Psoas muscle (tissue), 8 donors: ENCODE data around the gene SMARCC2. TPM values are rescaled to one million over a fixed set of nuclear protein-coding genes. Genes with fewer than 3 reads are reported as not detected.

Source experiments
- ATAC-seq, 4 donors: fragments of 200-7000 bp; cut with Tn5 transposase; one replicate each; pipeline ENCODE4 v1.9.1; 2020; ENCODE audit warnings: moderate library complexity in 3 of 4, mild to moderate bottlenecking in 2 of 4
- DNase-seq, 2 donors: peaks; one replicate each; pipeline ENCODE4 v3.0.0-alpha.2; 2020
- H3K27ac ChIP-seq: fragments of 200-600 bp; one replicate; pipeline ENCODE4 v1.8.0; 2022
- H3K27me3 ChIP-seq, 3 donors: fragments of 200-600 bp in 1 of 3; one replicate each; pipeline versions ENCODE4 v1.6.1 to v1.8.0; 2013 to 2022; ENCODE audit warnings: low read length in 2 of 3, mild to moderate bottlenecking in 2 of 3, moderate library complexity in 1 of 3; ENCODE audit not compliant: insufficient read depth in 3 of 3
- H3K36me3 ChIP-seq, 2 donors: fragments of 200-600 bp in 1 of 2; one replicate each; pipeline versions ENCODE4 v1.6.1 to v1.8.0; 2013 to 2022; ENCODE audit warnings: low read depth in 1 of 2, mild to moderate bottlenecking in 1 of 2, moderate library complexity in 1 of 2; ENCODE audit not compliant: insufficient read depth in 1 of 2
- H3K4me1 ChIP-seq: fragments of 200-600 bp; one replicate; pipeline ENCODE4 v1.8.0; 2022
- H3K4me3 ChIP-seq: fragments of 200-600 bp; one replicate; pipeline ENCODE4 v1.8.0; 2022; ENCODE audit warnings: mild to moderate bottlenecking
- H3K9me3 ChIP-seq: fragments of 200-600 bp; one replicate; pipeline ENCODE4 v1.8.0; 2022
- CTCF ChIP-seq: fragments of 200-600 bp; IDR thresholded peaks from one replicate; pipeline ENCODE4 v1.8.0; 2022; ENCODE audit warnings: antibody characterized with exemption
- WGBS, 3 donors: extraction: QIAGEN DNeasy Blood & Tissue Kit; methylation state at CpG; one replicate each; pipeline versions ENCODE4 v1.1.6 to v1.1.7; 2013; 5-methylcytosine and 5-hydroxymethylcytosine counted together
- intact Hi-C, 2 donors: fragments of 100-400 bp; cut with DNase I; formaldehyde crosslinking; loops; one replicate each; pipeline versions ENCODE4 v1.11.0 to v1.14.2; 2022
- polyA plus RNA-seq, 3 donors: library from polyadenylated mRNA; stranded (reverse); fragments of 200-250 nt; gene quantifications; one replicate each; pipeline ENCODE4 v1.2.3, GENCODE V29; 2013
- total RNA-seq, 4 donors: library from RNA; stranded (reverse); fragmentation: NEBNext Ultra II Directional in 2 of 4; extraction: Animal tissue kit (Norgen Biotek cat#: 25700) in 2 of 4; gene quantifications; one replicate each; pipeline versions ENCODE4 v1.2.1 to v1.2.4, GENCODE V29; 2021 to 2023
- donor health status: healthy with polysubstance abuse.
- donor health status: DM: no; HTN: no; CAD: no; lungs with moderate emphysema.
- donor health status: Bipolar disorder and iron deficiency.
- donor health status: healthy.
- donor health status: DM: yes; HTN: yes; CAD: no.
- donor health status: DM: no; HTN: no; CAD: no.
- donor health status: DM: no; HTN: no; CAD: no.
- donor health status: DM: yes; HTN: yes; CAD: no.

Gene SMARCC2
- total and polyA plus RNA-seq, 7 donors, result 16.5 to 78.7 (median 49.8) TPM

DNA sequence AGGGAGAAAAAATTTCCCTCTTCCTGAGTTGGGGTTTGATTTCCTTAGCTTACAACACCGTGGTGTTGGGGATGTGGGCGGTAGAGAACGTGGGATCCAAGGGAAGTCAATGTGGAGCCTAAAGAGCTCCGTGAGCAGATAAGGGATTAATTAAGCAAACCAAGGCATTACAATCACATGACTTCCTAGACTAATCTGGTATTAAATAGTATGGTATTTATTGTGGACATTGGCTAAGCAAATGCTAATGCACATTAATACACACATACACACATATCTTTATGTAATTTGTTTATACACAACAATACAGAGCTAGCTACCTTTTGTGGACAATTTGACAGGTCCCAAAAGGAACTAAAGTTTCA is 33.2 kb upstream of the SMARCC2 start:
- WGBS, 3 donors, result 5 to 12% (median 9%) methylated on average over 4 of the region's 4 CpGs
- Histone ChIP-seq H3K9me3 (no peaks in the 10 kb centered on the region), H3K27ac (peak overlapping the region; percentile 96), H3K4me3 (peak overlapping the region; percentile 73), H3K4me1 (peaks cover 40% of the 10 kb centered on the region), H3K27me3 (no peaks in the 10 kb centered on the region), H3K36me3 (peaks cover 0 to 12% of the 10 kb centered on the region in 2 donors)
- ATAC-seq (no peak), DNase-seq (no peak)
- intact Hi-C loops, result loop anchor here (2.0 to 5.0 kb wide), 4 partner anchors 34 to 105 kb away; partner anchors contain the start of genes ANKRD52 (in 1 of the 2), RPL41 (in 1 of the 2), SMARCC2 (in 1 of the 2) and ZC3H10 (in 1 of the 2)
- no peak for TF ChIP-seq CTCF

- peak within 1 kb of the TSS; percentile 96 for H3K27ac ChIP-seq
- H3K4me1 ChIP-seq, result peaks cover 40% of the 10 kb centered on the region
- intact Hi-C loops, result loop anchor here (2.0 to 5.0 kb wide), 4 partner anchors 35 to 105 kb away; partner anchors contain the start of genes ANKRD52 (in 1 of the 2), RPL41 (in 1 of the 2), SMARCC2 (in 1 of the 2) and ZC3H10 (in 1 of the 2)
- ATAC-seq (peak; percentile 85 to 88 (median 86)), DNase-seq (peak; percentile 97 to 98)
- no peaks in the 10 kb centered on the region for H3K27me3 ChIP-seq
- WGBS, 3 donors, result 0 to 1% (median 1%) methylated on average over 41 to 42 of the region's 42 CpGs
- peak within 1 kb of the TSS; percentile 73 for H3K4me3 ChIP-seq
- peak; percentile 17 for TF ChIP-seq CTCF
- H3K36me3 ChIP-seq, result peaks cover 0 to 15% of the 10 kb centered on the region in 2 donors
- no peaks in the 10 kb centered on the region for H3K9me3 ChIP-seq
These were observed 32.7 kb upstream of the SMARCC2 start, which contains the start of gene RNF41 for GRCh38 chr12:56221757-56222530. Gene RNF41, minus strand, starts transcription at chr12:56221922. Its CDS starts 7,875 bp downstream, at chr12:56214047.

- 0 to 1% (median 0%) methylated on average over 16 to 21 of the region's 21 CpGs for WGBS, 3 donors
- Histone ChIP-seq H3K4me1 (peaks cover 40% of the 10 kb centered on the region), H3K27me3 (no peaks in the 10 kb centered on the region), H3K27ac (peak overlapping the region; percentile 96), H3K36me3 (peaks cover 3 to 21% of the 10 kb centered on the region in 2 donors), H3K4me3 (peak overlapping the region; percentile 73), H3K9me3 (no peaks in the 10 kb centered on the region)
- ATAC-seq (peak in 3 of 4 donors; percentile 14 to 35 (median 14)), DNase-seq (peak; percentile 68 to 73)
- TF ChIP-seq CTCF, result no peak
- intact Hi-C loops, result loop anchor here in 1 of 2 donors (5.0 kb wide), 3 partner anchors 34 to 104 kb away; partner anchors contain the start of genes ANKRD52, RPL41, SMARCC2 and ZC3H10
These were observed 32.0 kb upstream of the SMARCC2 start for GRCh38 chr12:56221232-56221756.

- peaks cover 3 to 21% of the 10 kb centered on the region in 2 donors for H3K36me3 ChIP-seq
- peak overlapping the region; percentile 96 for H3K27ac ChIP-seq
- no peaks in the 10 kb centered on the region for H3K9me3 ChIP-seq
- H3K27me3 ChIP-seq, result no peaks in the 10 kb centered on the region
- H3K4me1 ChIP-seq, result peaks cover 40% of the 10 kb centered on the region
- no peak for TF ChIP-seq CTCF
- ATAC-seq (no peak), DNase-seq (no peak)
- intact Hi-C loops, result loop anchor here in 1 of 2 donors (5.0 kb wide), 3 partner anchors 33 to 103 kb away; partner anchors contain the start of genes ANKRD52, RPL41, SMARCC2 and ZC3H10
- H3K4me3 ChIP-seq, result peak overlapping the region; percentile 73
- 7 to 12% (median 8%) methylated on average over 10 of the region's 10 CpGs for WGBS, 3 donors
These were observed 31.4 kb upstream of the SMARCC2 start for GRCh38 chr12:56220611-56221231.
